Renal cortex interstitium (tissue), 11 donors: ENCODE data around the gene SEPTIN1. TPM values are rescaled to one million over a fixed set of nuclear protein-coding genes. Genes with fewer than 3 reads are reported as not detected.
A peak's percentile ranks its signal among the peaks of the same experiment; 100 is the strongest.

Experiments used
- DNase-seq, 11 donors: peaks; one replicate each; pipeline ENCODE4 v3.0.0-alpha.2; 2013; ENCODE audit warnings: low read depth in 9 of 11, low spot score in 4 of 11; ENCODE audit errors: extremely low read depth in 1 of 11
- polyA plus RNA-seq, 3 donors: library from polyadenylated mRNA; unstranded; fragments of 120-200 nt; gene quantifications; one replicate each; pipeline ENCODE4 v1.2.1, GENCODE V29; 2013; ENCODE audit not compliant: insufficient read length in 3 of 3

Gene SEPTIN1
- polyA plus RNA-seq, 3 donors, result 1.7 to 3.1 (median 3.1) TPM

- no peak for DNase-seq
Measured at GRCh38 chr16:30367349-30368009, 14.9 kb downstream of the SEPTIN1 start.

GRCh38 chr16:30366511-30366910 is 15.8 kb downstream of the SEPTIN1 start:
- DNase-seq, result no peak

- no peak for DNase-seq
Measured at GRCh38 chr16:30365200-30365599, 17.2 kb downstream of the SEPTIN1 start.

- DNase-seq, result no peak
Measured at GRCh38 chr16:30361180-30361579, 21.2 kb downstream of the SEPTIN1 start.

- DNase-seq, result no peak
Measured at GRCh38 chr16:30359871-30360170, 22.5 kb downstream of the SEPTIN1 start.

GRCh38 chr16:30358990-30359870 is 23.1 kb downstream of the SEPTIN1 start:
- no peak for DNase-seq

GRCh38 chr16:30358577-30358936 is 23.8 kb downstream of the SEPTIN1 start:
- no peak for DNase-seq

GRCh38 chr16:30357715-30358576 is 24.4 kb downstream of the SEPTIN1 start:
- no peak for DNase-seq

GRCh38 chr16:30357085-30357714 is 25.2 kb downstream of the SEPTIN1 start:
- DNase-seq, result no peak

GRCh38 chr16:30356401-30357084 is 25.8 kb downstream of the SEPTIN1 start:
- DNase-seq, result no peak

GRCh38 chr16:30355954-30356308 is 26.4 kb downstream of the SEPTIN1 start:
- DNase-seq, result no peak

GRCh38 chr16:30355144-30355953 is 27.0 kb downstream of the SEPTIN1 start, which contains the start of gene CD2BP2:
Gene CD2BP2 (minus strand): TSS chr16:30355308. CDS start chr16:30354681, 627 bp downstream.
- peak; percentile 97 to 100 (median 99) for DNase-seq

GRCh38 chr16:30354423-30355143 is 27.8 kb downstream of the SEPTIN1 start:
- DNase-seq, result no peak

GRCh38 chr16:30353438-30354129 is 28.8 kb downstream of the SEPTIN1 start:
- no peak for DNase-seq

- no peak for DNase-seq
Measured at GRCh38 chr16:30352488-30353401, 29.6 kb downstream of the SEPTIN1 start.
